Measurements from ENCODE around the gene PHKG1.
A peak's percentile ranks its signal among the peaks of the same experiment; 100 is the strongest.
"Not testable (repeated sequence)": the region's sequence is repeated elsewhere in the genome, so short reads cannot be mapped to it uniquely, and the experiment has no call there.

Gene PHKG1

GRCh38 chr7:56081626-56082340 lies 11.0 kb downstream of the PHKG1 start:
- DNase-seq: no peak

GRCh38 chr7:56080726-56081435 lies 11.9 kb downstream of the PHKG1 start:
- DNase-seq: not testable (repeated sequence)

- DNase-seq: no peak
Observed at GRCh38 chr7:56079450-56080185, 13.1 kb downstream of the PHKG1 start.

- DNase-seq: no peak
Observed at GRCh38 chr7:56078196-56078595, 14.6 kb downstream of the PHKG1 start.

GRCh38 chr7:56077681-56078080 lies 15.1 kb downstream of the PHKG1 start:
- DNase-seq: no peak

GRCh38 chr7:56074371-56074791 lies 18.4 kb downstream of the PHKG1 start:
- peak; percentile 63 for DNase-seq

GRCh38 chr7:56066376-56066775 lies 26.4 kb downstream of the PHKG1 start:
- not testable (repeated sequence) for DNase-seq

- peak; percentile 88 for DNase-seq
Observed at GRCh38 chr7:56063882-56064625, 28.7 kb downstream of the PHKG1 start, which contains the start of gene SUMF2. SUMF2 (plus strand) TSS chr7:56064286; CDS start chr7:56064312, 26 bp downstream.

GRCh38 chr7:56063500-56063881 lies 29.3 kb downstream of the PHKG1 start:
- DNase-seq: no peak

- DNase-seq: no peak
Observed at GRCh38 chr7:56062382-56062781, 30.4 kb downstream of the PHKG1 start.

GRCh38 chr7:56053993-56054392 lies 38.8 kb downstream of the PHKG1 start:
- DNase-seq: no peak

GRCh38 chr7:56053379-56053778 lies 39.4 kb downstream of the PHKG1 start:
- no peak for DNase-seq

GRCh38 chr7:56051339-56052191 lies 41.2 kb downstream of the PHKG1 start, which contains the start of the genes CCT6A and PSPH:
CCT6A (plus strand) TSS chr7:56051765; CDS start chr7:56051849, 84 bp downstream.
PSPH (minus strand) TSS chr7:56051444; CDS start chr7:56021212, 30,232 bp downstream.
- peak; percentile 93 for DNase-seq

GRCh38 chr7:56051053-56051338 lies 41.8 kb downstream of the PHKG1 start:
- DNase-seq: no peak

GRCh38 chr7:56048763-56049162 lies 44.0 kb downstream of the PHKG1 start:
- not testable (repeated sequence) for DNase-seq

- no peak for DNase-seq
Observed at GRCh38 chr7:56048245-56048644, 44.5 kb downstream of the PHKG1 start.

GRCh38 chr7:56047446-56048116 lies 45.2 kb downstream of the PHKG1 start:
- not testable (repeated sequence) for DNase-seq

- DNase-seq: no peak
Observed at GRCh38 chr7:56046721-56047445, 45.9 kb downstream of the PHKG1 start.

GRCh38 chr7:56045758-56046157 lies 47.0 kb downstream of the PHKG1 start:
- DNase-seq: not testable (repeated sequence)

- no peak for DNase-seq
Observed at GRCh38 chr7:56040730-56041129, 52.0 kb downstream of the PHKG1 start.

Data from activated CD8-positive, alpha-beta memory T cell treated with anti-CD3 and anti-CD28 coated beads, Interleukin-2, amount 50 U/mL, for 4 hours (primary cell).